Measurements from ENCODE around the gene NRXN3. TPM values are rescaled to one million over a fixed set of nuclear protein-coding genes. Genes with fewer than 3 reads are reported as not detected.

NRXN3 gene
- total and polyA plus RNA-seq, 2 of the 13 experiments (the other 11 are each of a cell fraction or from before 2014, with no cell fraction given) = 0.03 TPM; not detected in 1

DNA sequence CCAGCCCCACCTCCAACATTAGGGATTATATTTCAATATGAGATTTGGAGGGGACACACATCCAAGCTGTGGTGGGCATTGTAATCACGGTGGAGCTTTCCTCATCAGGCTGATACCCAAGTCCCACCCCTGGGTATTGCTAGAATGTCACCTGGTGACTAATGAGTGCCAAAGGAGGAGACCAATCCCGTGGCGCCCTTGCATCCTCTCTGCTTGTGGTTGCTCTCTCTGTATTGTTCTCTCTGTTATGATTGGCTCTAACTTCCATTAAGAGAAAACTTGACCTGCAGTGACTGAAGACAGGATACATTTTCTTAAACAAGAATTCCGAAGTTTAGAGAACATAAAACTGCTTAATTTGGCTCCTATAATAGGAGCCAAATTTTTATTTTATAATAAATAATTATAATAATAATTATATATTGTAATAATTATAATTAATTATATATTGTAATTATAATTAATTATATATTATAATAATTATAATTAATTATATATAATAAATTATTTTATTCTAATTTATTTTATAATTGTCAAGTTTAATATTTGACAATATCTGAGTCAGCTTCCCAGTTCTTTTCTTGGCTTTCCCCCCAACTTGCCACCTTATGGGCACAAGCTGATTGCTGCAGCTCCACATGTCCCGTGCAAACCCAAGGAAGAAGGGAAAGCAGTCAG, 1621.0 kb downstream of the NRXN3 start:
- no TSS peak for BruUV-seq (replicated peaks)
- CTCF ChIA-PET (ENCODE audit: low intra/inter-chr PET ratio, low total read pairs) = no interaction called here
- intact Hi-C loops (cut with micrococcal nuclease; ENCODE audit: unreplicated experiment) = no loop called here

DNA sequence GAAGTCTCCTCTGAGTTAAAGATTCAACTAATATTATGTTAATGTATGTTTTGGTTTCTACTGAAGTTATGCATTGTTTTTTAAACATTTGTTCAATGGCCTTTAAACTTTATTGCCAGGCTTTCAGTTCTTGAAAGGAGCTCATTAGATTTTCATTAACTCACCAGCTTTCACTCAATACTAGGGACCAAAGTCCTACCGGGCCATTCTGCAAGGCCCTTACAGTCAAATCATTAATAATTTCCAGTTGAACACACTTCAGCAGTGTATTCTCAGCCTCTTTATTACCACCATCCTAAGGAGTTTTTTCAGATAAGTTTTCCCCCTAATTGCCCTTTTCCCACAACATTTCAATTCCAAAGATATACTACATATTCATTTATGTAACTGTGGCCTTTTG, 1631.9 kb downstream of the NRXN3 start:
- H3K79me2 ChIP-seq (ENCODE audit: insufficient read depth, low read length) = no peaks in the 10 kb centered on the region
- CTCF ChIA-PET (ENCODE audit: low intra/inter-chr PET ratio, low total read pairs) = no interaction called here
- FAIRE-seq = no peak
- no peak overlapping the region for H3K27ac ChIP-seq (ENCODE audit: extremely low read length, insufficient read depth, low read length)
- H4K20me1 ChIP-seq (ENCODE audit: insufficient read depth, low read length) = no peaks in the 10 kb centered on the region
- BruUV-seq (replicated peaks) = no TSS peak
- no peaks in the 10 kb centered on the region for H3K27me3 ChIP-seq (ENCODE audit: control insufficient read depth in 1 of 2, insufficient read depth in 2 of 2, low read length in 2 of 2)
- no peak overlapping the region for H3K4me2 ChIP-seq (ENCODE audit: low read depth, low read length)
- no peak for DNase-seq (ENCODE audit: low spot score)
- H3K9me3 ChIP-seq (ENCODE audit: low read length) = peaks cover 73% of the 10 kb centered on the region
- no peaks in the 10 kb centered on the region for H3K4me1 ChIP-seq (ENCODE audit: insufficient read depth, low read length)
- POLR2A ChIA-PET = no interaction called here
- no peak overlapping the region for H3K4me3 ChIP-seq (replicated peaks in 1 of 3; ENCODE audit: insufficient read depth in 1 of 3, low read depth in 2 of 3, low read length in 3 of 3)
- intact Hi-C loops (cut with micrococcal nuclease; ENCODE audit: unreplicated experiment) = no loop called here
- H2AFZ ChIP-seq (ENCODE audit: low read length) = no peak overlapping the region
- in situ Hi-C loops (cut with HindIII; ENCODE audit: extremely low pct_ligation_motif_present, low pct_unique_long_range_greater_than_20kb) = no loop called here
- no peak for ATAC-seq
- no peaks in the 10 kb centered on the region for H3K36me3 ChIP-seq (replicated peaks in 1 of 2; ENCODE audit: control insufficient read depth in 1 of 2, insufficient read depth in 2 of 2, low read length in 2 of 2)
- no peak overlapping the region for H3K9ac ChIP-seq (ENCODE audit: insufficient read depth, low read depth, low read length)
- 8% methylated on average over 1 of the region's 1 CpG for WGBS (ENCODE audit: low lambda C conversion rate)
- TF ChIP-seq ZNF367 (CRISPR knock-in tag; IDR thresholded peaks at IDR 0.05; ENCODE audit: borderline replicate concordance) (no peak), SOX13 (IDR thresholded peaks at IDR 0.05) (no peak), SOX13 (CRISPR knock-in tag; conservative IDR thresholded peaks at IDR 0.05 in 1 of 2, IDR thresholded peaks at IDR 0.05 in 1 of 2) (no peak)
- TF ChIP-seq, protein P1, sequence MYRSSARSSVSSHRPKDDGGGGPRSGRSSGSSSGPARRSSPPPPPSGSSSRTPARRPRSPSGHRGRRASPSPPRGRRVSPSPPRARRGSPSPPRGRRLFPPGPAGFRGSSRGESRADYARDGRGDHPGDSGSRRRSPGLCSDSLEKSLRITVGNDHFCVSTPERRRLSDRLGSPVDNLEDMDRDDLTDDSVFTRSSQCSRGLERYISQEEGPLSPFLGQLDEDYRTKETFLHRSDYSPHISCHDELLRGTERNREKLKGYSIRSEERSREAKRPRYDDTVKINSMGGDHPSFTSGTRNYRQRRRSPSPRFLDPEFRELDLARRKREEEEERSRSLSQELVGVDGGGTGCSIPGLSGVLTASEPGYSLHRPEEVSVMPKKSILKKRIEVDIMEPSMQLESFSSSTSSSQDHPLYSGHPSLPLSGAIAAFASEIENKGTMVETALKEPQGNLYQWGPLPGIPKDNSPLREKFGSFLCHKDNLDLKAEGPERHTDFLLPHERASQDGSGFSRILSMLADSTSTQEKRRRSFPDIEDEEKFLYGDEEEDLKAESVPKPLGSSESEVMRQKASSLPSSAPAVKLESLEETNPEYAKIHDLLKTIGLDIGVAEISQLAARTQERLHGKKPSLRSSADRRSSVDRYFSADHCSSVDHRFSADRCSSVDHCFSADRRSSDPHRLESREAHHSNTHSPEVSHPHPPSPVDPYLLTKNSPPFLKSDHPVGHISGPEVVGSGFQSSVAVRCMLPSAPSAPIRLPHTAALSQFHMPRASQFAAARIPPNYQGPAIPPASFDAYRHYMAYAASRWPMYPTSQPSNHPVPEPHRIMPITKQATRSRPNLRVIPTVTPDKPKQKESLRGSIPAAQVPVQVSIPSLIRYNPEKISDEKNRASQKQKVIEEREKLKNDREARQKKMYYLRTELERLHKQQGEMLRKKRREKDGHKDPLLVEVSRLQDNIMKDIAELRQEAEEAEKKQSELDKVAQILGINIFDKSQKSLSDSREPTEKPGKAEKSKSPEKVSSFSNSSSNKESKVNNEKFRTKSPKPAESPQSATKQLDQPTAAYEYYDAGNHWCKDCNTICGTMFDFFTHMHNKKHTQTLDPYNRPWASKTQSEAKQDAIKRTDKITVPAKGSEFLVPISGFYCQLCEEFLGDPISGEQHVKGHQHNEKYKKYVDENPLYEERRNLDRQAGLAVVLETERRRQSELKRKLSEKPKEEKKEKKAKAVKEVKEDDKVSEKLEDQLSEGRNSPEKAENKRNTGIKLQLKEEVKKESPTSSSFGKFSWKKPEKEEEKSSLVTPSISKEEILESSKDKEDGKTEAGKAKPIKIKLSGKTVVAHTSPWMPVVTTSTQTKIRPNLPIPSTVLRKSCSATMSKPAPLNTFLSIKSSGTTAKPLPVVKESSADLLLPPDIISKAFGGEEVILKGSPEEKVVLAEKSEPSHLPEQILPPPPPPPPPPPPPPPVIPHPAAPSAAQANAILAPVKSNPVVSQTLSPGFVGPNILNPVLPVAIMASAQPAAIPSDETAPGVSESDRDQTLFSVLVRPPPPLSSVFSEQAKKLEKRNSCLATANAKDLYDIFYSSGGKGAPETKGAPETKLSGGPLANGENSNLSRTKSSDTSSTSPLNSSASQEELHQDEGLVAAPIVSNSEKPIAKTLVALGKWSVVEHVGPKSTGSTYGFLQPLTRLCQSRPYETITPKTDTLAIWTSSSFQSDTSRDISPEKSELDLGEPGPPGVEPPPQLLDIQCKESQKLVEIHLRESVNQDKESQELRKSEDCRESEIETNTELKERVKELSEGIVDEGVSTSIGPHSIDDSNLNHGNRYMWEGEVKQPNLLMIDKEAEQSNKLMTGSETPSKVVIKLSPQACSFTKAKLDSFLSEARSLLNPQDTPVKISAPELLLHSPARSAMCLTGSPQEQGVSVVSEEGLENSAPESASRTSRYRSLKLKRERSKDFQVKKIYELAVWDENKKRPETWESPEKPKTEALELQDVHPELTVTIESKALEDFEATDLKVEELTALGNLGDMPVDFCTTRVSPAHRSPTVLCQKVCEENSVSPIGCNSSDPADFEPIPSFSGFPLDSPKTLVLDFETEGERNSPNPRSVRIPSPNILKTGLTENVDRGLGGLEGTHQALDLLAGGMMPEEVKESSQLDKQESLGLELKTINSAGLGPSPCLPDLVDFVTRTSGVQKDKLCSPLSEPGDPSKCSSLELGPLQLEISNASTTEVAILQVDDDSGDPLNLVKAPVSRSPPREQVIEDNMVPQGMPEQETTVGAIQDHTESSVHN (CRISPR knock-in tag; IDR thresholded peaks at IDR 0.05) = no peak

More for the DNA sequence above, 1621.0 kb downstream of the NRXN3 start:
- POLR2A ChIA-PET = no interaction called here
- no peak overlapping the region for H3K27ac ChIP-seq (ENCODE audit: extremely low read length, insufficient read depth, low read length)
- H2AFZ ChIP-seq (ENCODE audit: low read length) = no peak overlapping the region
- WGBS (ENCODE audit: low lambda C conversion rate) = 36% methylated on average over 4 of the region's 5 CpGs
- ATAC-seq (no peak), DNase-seq (ENCODE audit: low spot score) (no peak), FAIRE-seq (no peak)
- no peaks in the 10 kb centered on the region for H3K27me3 ChIP-seq (ENCODE audit: control insufficient read depth in 1 of 2, insufficient read depth in 2 of 2, low read length in 2 of 2)
- H3K4me2 ChIP-seq (ENCODE audit: low read depth, low read length) = no peak overlapping the region
- H3K4me3 ChIP-seq (replicated peaks in 1 of 3; ENCODE audit: insufficient read depth in 1 of 3, low read depth in 2 of 3, low read length in 3 of 3) = no peak overlapping the region
- TF ChIP-seq POLR2G (IDR thresholded peaks at IDR 0.05; ENCODE audit: low read depth, low read length) (no peak), ATF7-NPFF (CRISPR knock-in tag; IDR thresholded peaks at IDR 0.05; ENCODE audit: low read depth) (no peak), TAF1 (CRISPR knock-in tag; IDR thresholded peaks at IDR 0.05) (no peak), SP2 (CRISPR knock-in tag; IDR thresholded peaks at IDR 0.05) (no peak)
- TF ChIP-seq, protein P2, sequence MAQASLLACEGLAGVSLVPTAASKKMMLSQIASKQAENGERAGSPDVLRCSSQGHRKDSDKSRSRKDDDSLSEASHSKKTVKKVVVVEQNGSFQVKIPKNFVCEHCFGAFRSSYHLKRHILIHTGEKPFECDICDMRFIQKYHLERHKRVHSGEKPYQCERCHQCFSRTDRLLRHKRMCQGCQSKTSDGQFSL (CRISPR knock-in tag; IDR thresholded peaks at IDR 0.05) = no peak
- TF ChIP-seq, protein P3, sequence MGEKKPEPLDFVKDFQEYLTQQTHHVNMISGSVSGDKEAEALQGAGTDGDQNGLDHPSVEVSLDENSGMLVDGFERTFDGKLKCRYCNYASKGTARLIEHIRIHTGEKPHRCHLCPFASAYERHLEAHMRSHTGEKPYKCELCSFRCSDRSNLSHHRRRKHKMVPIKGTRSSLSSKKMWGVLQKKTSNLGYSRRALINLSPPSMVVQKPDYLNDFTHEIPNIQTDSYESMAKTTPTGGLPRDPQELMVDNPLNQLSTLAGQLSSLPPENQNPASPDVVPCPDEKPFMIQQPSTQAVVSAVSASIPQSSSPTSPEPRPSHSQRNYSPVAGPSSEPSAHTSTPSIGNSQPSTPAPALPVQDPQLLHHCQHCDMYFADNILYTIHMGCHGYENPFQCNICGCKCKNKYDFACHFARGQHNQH (CRISPR knock-in tag; IDR thresholded peaks at IDR 0.05) = no peak
- in situ Hi-C loops (cut with HindIII; ENCODE audit: extremely low pct_ligation_motif_present, low pct_unique_long_range_greater_than_20kb) = no loop called here
- no peaks in the 10 kb centered on the region for H3K36me3 ChIP-seq (replicated peaks in 1 of 2; ENCODE audit: control insufficient read depth in 1 of 2, insufficient read depth in 2 of 2, low read length in 2 of 2)
- H3K79me2 ChIP-seq (ENCODE audit: insufficient read depth, low read length) = no peaks in the 10 kb centered on the region
- H3K9ac ChIP-seq (ENCODE audit: insufficient read depth, low read depth, low read length) = no peak overlapping the region
- peaks cover 79% of the 10 kb centered on the region for H3K9me3 ChIP-seq (ENCODE audit: low read length)
- no peaks in the 10 kb centered on the region for H4K20me1 ChIP-seq (ENCODE audit: insufficient read depth, low read length)
- H3K4me1 ChIP-seq (ENCODE audit: insufficient read depth, low read length) = no peaks in the 10 kb centered on the region

Measured in HepG2 (cell line).